OCI-LY7 (cell line): ENCODE data around the gene DICER1. TPM values are rescaled to one million over a fixed set of nuclear protein-coding genes. Genes with fewer than 3 reads are reported as not detected.

ENCODE experiments used
- BruUV-seq: library from RNA; stranded (reverse); fragments of 400-500 nt; replicated peaks from 2 replicates; lab custom pipeline; 2021; lab: Mats Ljungman, UMichigan
- CTCF ChIA-PET: fragments of 300-600 bp; sonication (Branson Sonifier 250); formaldehyde crosslinking; loops from one replicate; lab custom pipeline; 2022; ENCODE audit warnings: antibody characterized with exemption; ENCODE audit not compliant: unreplicated experiment; lab: Charles Lee
- POLR2A ChIA-PET: fragments of 300-600 bp; sonication (Branson Sonifier 250); formaldehyde crosslinking; loops from one replicate; lab custom pipeline; 2022; ENCODE audit warnings: antibody characterized with exemption; lab: Charles Lee
- DNase-seq: peaks from one replicate; pipeline ENCODE4 v3.0.0-alpha.2; 2015; ENCODE audit warnings: low spot score
- H2AFZ ChIP-seq: fragments of 200-600 bp; sonication (generic), shearing (Covaris generic); 2 replicates; pipeline ENCODE4 v1.6.1; 2014; ENCODE audit warnings: mild to moderate bottlenecking, antibody characterized with exemption, low read length, moderate library complexity
- H3K27ac ChIP-seq: fragments of 200-600 bp; sonication (generic); 2 replicates; pipeline ENCODE4 v1.5.1; 2014; ENCODE audit warnings: mixed run types, low read depth, mild to moderate bottlenecking, moderate library complexity, low read length, inconsistent platforms; ENCODE audit not compliant: poor library complexity, severe bottlenecking
- H3K36me3 ChIP-seq: fragments of 200-600 bp; sonication (generic); 2 replicates; pipeline ENCODE4 v1.6.1; 2014; ENCODE audit warnings: mild to moderate bottlenecking, antibody characterized with exemption, low read length, moderate library complexity, mixed read lengths; ENCODE audit not compliant: insufficient read depth
- H3K4me1 ChIP-seq: fragments of 200-600 bp; sonication (generic); 2 replicates; pipeline ENCODE4 v1.5.1; 2014; ENCODE audit warnings: mild to moderate bottlenecking, low read length; ENCODE audit not compliant: insufficient read depth, poor library complexity, severe bottlenecking
- H3K4me2 ChIP-seq: fragments of 200-600 bp; sonication (generic); 2 replicates; pipeline ENCODE4 v1.6.1; 2014; ENCODE audit warnings: mild to moderate bottlenecking, low read length
- H3K4me3 ChIP-seq: fragments of 200-600 bp; sonication (generic); 2 replicates; pipeline ENCODE4 v1.5.1; 2014; ENCODE audit warnings: mild to moderate bottlenecking, low read depth, low read length; ENCODE audit not compliant: poor library complexity, severe bottlenecking
- H3K79me2 ChIP-seq: fragments of 200-600 bp; sonication (generic); 2 replicates; pipeline ENCODE4 v1.6.1; 2016; ENCODE audit warnings: low read depth, mild to moderate bottlenecking, low read length, moderate library complexity, mixed read lengths; ENCODE audit not compliant: insufficient read depth
- H3K9me2 ChIP-seq: fragments of 200-600 bp; sonication (generic); 2 replicates; pipeline ENCODE4 v1.6.1; 2016; ENCODE audit warnings: mild to moderate bottlenecking, low read length, mixed read lengths; ENCODE audit not compliant: insufficient read depth
- H3K9me3 ChIP-seq: fragments of 200-600 bp; sonication (generic); 2 replicates; pipeline ENCODE4 v1.6.1; 2014; ENCODE audit warnings: mild to moderate bottlenecking, mixed run types, low read length, mixed read lengths
- H4K20me1 ChIP-seq: fragments of 200-600 bp; sonication (generic); 2 replicates; pipeline ENCODE4 v1.6.1; 2014; ENCODE audit warnings: mild to moderate bottlenecking, antibody characterized with exemption, low read length, moderate library complexity, mixed read lengths; ENCODE audit not compliant: insufficient read depth
- EZH2phosphoT487 ChIP-seq: fragments of 200-600 bp; sonication (generic); IDR thresholded peaks from 2 replicates; pipeline ENCODE4 v1.6.1; 2018; ENCODE audit warnings: low read depth, borderline replicate concordance, mild to moderate bottlenecking, mixed run types, antibody characterized with exemption, low read length, moderate library complexity, mixed read lengths
- intact Hi-C: fragments of 100-400 bp; cut with micrococcal nuclease; formaldehyde crosslinking; loops from one replicate; pipeline ENCODE4 v1.10.0; 2022; ENCODE audit not compliant: unreplicated experiment
- total RNA-seq, 2 experiments: library from RNA; depleted of rRNA in 1 of 2; stranded (reverse); fragments of >200 nt in 1 of 2; shearing (Covaris generic) in 1 of 2; gene quantifications; 2 replicates each; pipeline ENCODE4 v1.2.3, GENCODE V29; 2014 to 2022
- TF ChIP-seq, protein P1 (sequence below): fragments of 200-600 bp; sonication (generic); conservative IDR thresholded peaks from 2 replicates; pipeline ENCODE4 v1.5.1; 2014; ENCODE audit warnings: mild to moderate bottlenecking, antibody characterized with exemption, low read length, moderate library complexity, mixed read lengths

DICER1 gene
- total RNA-seq, 2 experiments from 2014 or later = 60.3 to 62.2 TPM

DNA sequence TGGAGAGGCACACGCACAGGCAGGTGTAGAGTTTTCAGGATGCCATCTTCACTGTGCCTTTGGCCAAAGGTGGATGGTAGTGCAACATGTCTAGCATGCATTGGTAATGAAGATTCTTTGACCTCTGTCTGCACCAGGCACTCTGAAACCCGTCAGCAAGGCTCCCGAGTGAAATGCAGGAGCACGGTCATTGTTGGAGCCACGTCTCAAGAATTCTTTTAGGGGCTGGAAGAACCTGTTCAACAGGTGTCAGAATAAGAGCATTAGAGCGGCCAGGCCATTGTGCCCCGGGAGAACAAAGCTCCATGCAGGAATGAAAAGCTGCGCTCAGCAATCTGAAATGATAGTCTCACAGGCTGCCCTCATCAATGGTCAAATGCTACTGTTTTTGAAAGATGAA, 40.2 kb upstream of the DICER1 start:
- H3K79me2 ChIP-seq = no peaks in the 10 kb centered on the region
- no TSS peak for BruUV-seq
- CTCF ChIA-PET = no interaction called here
- H3K36me3 ChIP-seq = no peaks in the 10 kb centered on the region
- no peak for TF ChIP-seq EZH2phosphoT487
- TF ChIP-seq, protein P1, sequence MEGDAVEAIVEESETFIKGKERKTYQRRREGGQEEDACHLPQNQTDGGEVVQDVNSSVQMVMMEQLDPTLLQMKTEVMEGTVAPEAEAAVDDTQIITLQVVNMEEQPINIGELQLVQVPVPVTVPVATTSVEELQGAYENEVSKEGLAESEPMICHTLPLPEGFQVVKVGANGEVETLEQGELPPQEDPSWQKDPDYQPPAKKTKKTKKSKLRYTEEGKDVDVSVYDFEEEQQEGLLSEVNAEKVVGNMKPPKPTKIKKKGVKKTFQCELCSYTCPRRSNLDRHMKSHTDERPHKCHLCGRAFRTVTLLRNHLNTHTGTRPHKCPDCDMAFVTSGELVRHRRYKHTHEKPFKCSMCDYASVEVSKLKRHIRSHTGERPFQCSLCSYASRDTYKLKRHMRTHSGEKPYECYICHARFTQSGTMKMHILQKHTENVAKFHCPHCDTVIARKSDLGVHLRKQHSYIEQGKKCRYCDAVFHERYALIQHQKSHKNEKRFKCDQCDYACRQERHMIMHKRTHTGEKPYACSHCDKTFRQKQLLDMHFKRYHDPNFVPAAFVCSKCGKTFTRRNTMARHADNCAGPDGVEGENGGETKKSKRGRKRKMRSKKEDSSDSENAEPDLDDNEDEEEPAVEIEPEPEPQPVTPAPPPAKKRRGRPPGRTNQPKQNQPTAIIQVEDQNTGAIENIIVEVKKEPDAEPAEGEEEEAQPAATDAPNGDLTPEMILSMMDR = no peak
- H3K27ac ChIP-seq = no peak overlapping the region
- DNase-seq = no peak
- no peaks in the 10 kb centered on the region for H4K20me1 ChIP-seq
- H3K9me3 ChIP-seq = no peaks in the 10 kb centered on the region
- H3K9me2 ChIP-seq = no peaks in the 10 kb centered on the region
- POLR2A ChIA-PET = interaction anchor here (0.6 kb wide), 1 partner anchor 201 kb away, joined by 5 read pairs; no protein-coding TSS in a partner anchor
- no peaks in the 10 kb centered on the region for H3K4me1 ChIP-seq
- intact Hi-C loops = loop anchor here (2.0 to 10.0 kb wide), 2 partner anchors 167 to 509 kb away; no protein-coding TSS in a partner anchor
- no peak overlapping the region for H2AFZ ChIP-seq
- H3K4me2 ChIP-seq = no peak overlapping the region
- no peak overlapping the region for H3K4me3 ChIP-seq

DNA sequence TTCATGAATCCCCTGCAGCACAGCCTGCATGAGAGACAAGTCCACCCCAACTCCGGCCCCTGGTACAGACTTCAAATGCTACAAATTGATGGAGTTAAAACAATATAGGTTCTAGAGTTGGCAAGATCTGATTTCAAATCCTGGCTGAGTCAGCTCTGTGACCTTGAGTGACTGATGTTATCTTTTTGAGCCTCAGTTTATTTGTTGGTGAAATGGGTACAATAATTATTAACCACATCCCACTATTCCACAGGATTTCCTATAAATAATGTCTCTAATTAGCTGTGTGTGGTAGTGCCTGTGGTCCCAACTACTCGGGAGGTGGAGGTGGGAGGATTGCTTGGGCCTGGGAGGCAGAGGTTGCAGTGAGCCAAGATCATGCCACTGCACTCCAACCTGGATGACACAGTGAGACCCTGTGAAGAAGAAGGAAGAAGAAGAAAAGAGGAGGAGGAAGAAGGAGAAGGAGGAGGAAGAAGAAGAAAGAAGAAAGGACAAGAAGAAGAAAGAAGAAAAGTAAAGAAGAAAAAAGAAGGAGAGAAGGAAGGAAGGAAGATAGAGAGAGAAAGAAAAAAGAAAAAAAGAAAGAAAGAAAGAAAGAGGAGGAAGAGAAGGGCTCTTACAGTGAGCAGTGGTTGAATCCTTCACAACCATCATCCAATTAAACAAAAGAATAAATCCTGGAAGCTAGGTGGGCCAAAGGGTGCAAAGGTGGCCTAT, 39.7 kb upstream of the DICER1 start:
- BruUV-seq = no TSS peak
- Histone ChIP-seq H3K4me3 (no peak overlapping the region), H3K27ac (no peak overlapping the region), H3K4me2 (no peak overlapping the region), H3K36me3 (no peaks in the 10 kb centered on the region), H3K79me2 (no peaks in the 10 kb centered on the region), H3K4me1 (no peaks in the 10 kb centered on the region), H3K9me2 (no peaks in the 10 kb centered on the region), H3K9me3 (no peaks in the 10 kb centered on the region), H4K20me1 (no peaks in the 10 kb centered on the region), H2AFZ (no peak overlapping the region)
- POLR2A ChIA-PET = interaction anchor here (0.6 kb wide), 1 partner anchor 201 kb away, joined by 5 read pairs; no protein-coding TSS in a partner anchor
- intact Hi-C loops = loop anchor here (2.0 to 10.0 kb wide), 2 partner anchors 168 to 508 kb away; no protein-coding TSS in a partner anchor
- CTCF ChIA-PET = no interaction called here
- TF ChIP-seq EZH2phosphoT487 = no peak
- TF ChIP-seq, protein P1 = no peak
- DNase-seq = no peak

DNA sequence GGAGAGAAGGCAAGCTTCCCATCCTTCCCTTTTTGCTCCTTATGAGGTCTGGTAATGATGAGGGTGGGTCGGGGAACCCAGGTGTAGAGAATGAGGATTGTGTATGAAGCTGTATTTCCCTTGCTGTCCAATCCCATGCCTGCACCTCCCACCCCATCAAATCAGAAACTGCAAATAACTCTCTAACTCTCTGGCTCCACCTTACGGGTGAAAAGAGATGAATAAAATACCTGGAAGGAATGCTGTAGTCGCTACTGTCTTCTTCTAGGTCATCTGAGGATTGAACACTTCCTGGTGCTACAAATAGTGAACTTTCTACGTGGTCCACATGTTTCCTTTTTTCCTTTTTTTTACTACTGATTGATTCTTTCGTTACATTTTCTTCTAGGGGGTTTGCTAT, 38.9 kb upstream of the DICER1 start:
- H2AFZ ChIP-seq = no peak overlapping the region
- H4K20me1 ChIP-seq = no peaks in the 10 kb centered on the region
- H3K4me2 ChIP-seq = no peak overlapping the region
- no peaks in the 10 kb centered on the region for H3K36me3 ChIP-seq
- no peak overlapping the region for H3K27ac ChIP-seq
- H3K9me2 ChIP-seq = no peaks in the 10 kb centered on the region
- BruUV-seq = no TSS peak
- POLR2A ChIA-PET = interaction anchor here (0.8 kb wide), 1 partner anchor 17 kb away, joined by 5 read pairs; no protein-coding TSS in a partner anchor
- H3K4me1 ChIP-seq = no peaks in the 10 kb centered on the region
- CTCF ChIA-PET = no interaction called here
- no peaks in the 10 kb centered on the region for H3K79me2 ChIP-seq
- TF ChIP-seq, protein P1 = peak; percentile 82
- TF ChIP-seq EZH2phosphoT487 = no peak
- intact Hi-C loops = loop anchor here (2.0 to 10.0 kb wide), 2 partner anchors 169 to 507 kb away; no protein-coding TSS in a partner anchor
- peak; percentile 51 for DNase-seq
- H3K9me3 ChIP-seq = no peaks in the 10 kb centered on the region
- no peak overlapping the region for H3K4me3 ChIP-seq
